GM12878 (cell line): ENCODE data around the gene OGFRL1. TPM values are rescaled to one million over a fixed set of nuclear protein-coding genes. Genes with fewer than 3 reads are reported as not detected.

ENCODE experiments used
- ATAC-seq: fragments of 200-7000 bp; cut with Tn5 transposase; 3 replicates; pipeline ENCODE4 v1.9.1; 2020; ENCODE audit warnings: mild to moderate bottlenecking, moderate library complexity
- BruUV-seq: library from RNA; stranded (reverse); fragments of 400-500 nt; replicated peaks from 2 replicates; lab custom pipeline; 2021; lab: Mats Ljungman, UMichigan
- CTCF ChIA-PET: fragments of 300-600 bp; sonication (Branson Sonifier 250); formaldehyde crosslinking; extraction: SDS; loops from one replicate; lab custom pipeline; 2021; ENCODE audit warnings: inconsistent platforms; lab: Yijun Ruan, JAX
- POLR2A ChIA-PET: fragments of 350-600 bp; formaldehyde crosslinking; extraction: SDS; loops from one replicate; lab custom pipeline; 2021; ENCODE audit warnings: inconsistent platforms; lab: Charles Lee
- RAD21 ChIA-PET: fragments of 300-600 bp; sonication (Branson Sonifier 250); formaldehyde crosslinking; loops from one replicate; lab custom pipeline; 2023; ENCODE audit warnings: antibody characterized with exemption; ENCODE audit not compliant: unreplicated experiment; lab: Charles Lee
- SMC1A ChIA-PET: fragments of 300-600 bp; sonication (Branson Sonifier 250); formaldehyde crosslinking; loops from one replicate; lab custom pipeline; 2023; ENCODE audit not compliant: unreplicated experiment, uncharacterized antibody; lab: Charles Lee
- DNase-seq: peaks from one replicate; pipeline ENCODE4 v3.0.0-alpha.2; 2011; ENCODE audit warnings: low read depth, low spot score
- FAIRE-seq: peaks from 3 replicates; lab custom pipeline; 2011; peaks lifted over from hg19 to GRCh38; lab: Jason Lieb, UNC
- H2AFZ ChIP-seq: 2 replicates; pipeline ENCODE4 v1.6.0; 2011; ENCODE audit warnings: low read depth, low read length, control low read depth; ENCODE audit not compliant: control insufficient read depth
- H3K27ac ChIP-seq: 2 replicates; pipeline ENCODE4 v1.5.1; 2011; ENCODE audit warnings: control low read depth; ENCODE audit not compliant: control insufficient read depth, insufficient read depth
- H3K27me3 ChIP-seq, 2 experiments: replicated peaks in 1 of 2; 2 replicates each; pipeline versions ENCODE4 v1.6.0 to v1.6.1; 2011; ENCODE audit warnings: low read length in 1 of 2; ENCODE audit not compliant: control insufficient read depth in 2 of 2, insufficient read depth in 2 of 2
- H3K36me3 ChIP-seq, 2 experiments: 2 replicates each; pipeline ENCODE4 v1.5.1; 2011; ENCODE audit warnings: low read length in 1 of 2; ENCODE audit not compliant: control insufficient read depth in 2 of 2, insufficient read depth in 2 of 2
- H3K4me1 ChIP-seq: 2 replicates; pipeline ENCODE4 v1.6.1; 2011; ENCODE audit warnings: mild to moderate bottlenecking, low read length, moderate library complexity, mixed read lengths; ENCODE audit not compliant: control insufficient read depth, insufficient read depth
- H3K4me2 ChIP-seq: 2 replicates; pipeline ENCODE4 v1.6.0; 2011; ENCODE audit warnings: control low read depth; ENCODE audit not compliant: control insufficient read depth, insufficient read depth
- H3K4me3 ChIP-seq: fragments of 200-600 bp; sonication (generic); 2 replicates; pipeline ENCODE4 v1.5.1; 2016
- H3K79me2 ChIP-seq: 2 replicates; pipeline ENCODE4 v1.6.0; 2011; ENCODE audit warnings: low read length; ENCODE audit not compliant: control insufficient read depth, insufficient read depth
- H3K9ac ChIP-seq: 2 replicates; pipeline ENCODE4 v1.8.0; 2011; ENCODE audit warnings: low read length, control low read depth, mixed read lengths; ENCODE audit not compliant: control insufficient read depth, insufficient read depth
- H3K9me3 ChIP-seq: replicated peaks from 3 replicates; pipeline ENCODE4 v1.5.1; 2011; ENCODE audit warnings: mild to moderate bottlenecking, low read length; ENCODE audit not compliant: control insufficient read depth, insufficient read depth
- H4K20me1 ChIP-seq: 2 replicates; pipeline ENCODE4 v1.6.0; 2011; ENCODE audit not compliant: control insufficient read depth, insufficient read depth
- CBX5 ChIP-seq: sonication (generic); IDR thresholded peaks from 2 replicates; pipeline ENCODE4 v1.6.1; 2016; ENCODE audit warnings: low read depth, moderate library complexity, mild to moderate bottlenecking, inconsistent platforms
- E2F8 ChIP-seq: fragments of 450-650 bp; IDR thresholded peaks from 2 replicates; pipeline ENCODE4 v1.6.1; 2018; ENCODE audit warnings: mild to moderate bottlenecking, low read depth, moderate library complexity; ENCODE audit not compliant: partially characterized antibody
- LARP7 ChIP-seq: fragments of 450-650 bp; IDR thresholded peaks from 2 replicates; pipeline ENCODE4 v1.6.1; 2017; ENCODE audit warnings: mild to moderate bottlenecking
- NFIC ChIP-seq: IDR thresholded peaks from 2 replicates; pipeline ENCODE4 v1.6.1; 2012; ENCODE audit warnings: low read depth, mild to moderate bottlenecking, inconsistent platforms, low read length, moderate library complexity
- PAX5 ChIP-seq: IDR thresholded peaks from 2 replicates; pipeline ENCODE4 v1.6.1; 2011; ENCODE audit warnings: low read depth, low read length, borderline replicate concordance
- POU2F2 ChIP-seq: IDR thresholded peaks from 3 replicates; pipeline ENCODE4 v1.6.1; 2011; ENCODE audit warnings: low read depth, mild to moderate bottlenecking, low read length, borderline replicate concordance
- WGBS: methylation state at CpG from one replicate; pipeline ENCODE4 v1.1.6; 2016; ENCODE audit warnings: low lambda C conversion rate; ENCODE audit not compliant: insufficient replicate concordance, insufficient coverage; ENCODE audit errors: missing lambda C conversion rate; 5-methylcytosine and 5-hydroxymethylcytosine counted together
- in situ Hi-C: fragments of 300-500 bp; cut with MboI; formaldehyde crosslinking; loops from 9 replicates; pipeline ENCODE4 v1.14.3; 2018; ENCODE audit warnings: mixed read lengths
- intact Hi-C: fragments of 100-400 bp; cut with micrococcal nuclease; formaldehyde crosslinking; loops from one replicate; pipeline ENCODE4 v1.14.2; 2022; ENCODE audit not compliant: unreplicated experiment
- polyA plus RNA-seq, 11 experiments: library from polyadenylated mRNA; depleted of rRNA in 4 of 11; unstranded in 6 of 11; stranded (reverse) in 5 of 11; fragments of >200 nt; fragmentation: Nextera tagmentation in 4 of 11; fragmentation: Illumina TruSeq in 1 of 11; extraction: Ambion mirVana in 4 of 11; extraction: Trizol in 1 of 11; gene quantifications; 1 replicate in 1 of 11; 2 replicates in 10 of 11; pipeline versions ENCODE4 v1.2.1 to v1.2.3, GENCODE V29; 2011 to 2016; ENCODE audit warnings: inconsistent platforms in 2 of 11, missing spikeins in 2 of 11, low read depth in 1 of 11
- total RNA-seq, 4 experiments: library from RNA; depleted of rRNA in 3 of 4; stranded (reverse); fragments of >200 nt in 3 of 4; fragmentation: Illumina TruSeq in 1 of 4; extraction: Trizol in 1 of 4; gene quantifications; 2 replicates each; pipeline versions ENCODE4 v1.2.1 to v1.2.3, GENCODE V29; 2013 to 2021

OGFRL1 gene
- total and polyA plus RNA-seq, 10 of the 15 experiments (the other 5 are each of a cell fraction or from before 2014, with no cell fraction given), result 0.24 to 5.8 (median 2.3) TPM

GRCh38 chr6:71324194-71324785 is 35.7 kb downstream of the OGFRL1 start:
- no peaks in the 10 kb centered on the region for H3K4me1 ChIP-seq
- in situ Hi-C loops (no loop called here), intact Hi-C loops (no loop called here)
- H2AFZ ChIP-seq, result no peak overlapping the region
- H3K36me3 ChIP-seq, result no peaks in the 10 kb centered on the region
- no peaks in the 10 kb centered on the region for H3K9me3 ChIP-seq
- DNase-seq (no peak), ATAC-seq (no peak), FAIRE-seq (no peak)
- no peak overlapping the region for H3K9ac ChIP-seq
- no peaks in the 10 kb centered on the region for H3K27me3 ChIP-seq
- 25% methylated on average over 5 of the region's 5 CpGs for WGBS
- H3K27ac ChIP-seq, result no peak overlapping the region
- ChIA-PET SMC1A (interaction anchor here (0.7 kb wide), 1 partner anchor 78 kb away, joined by 3 read pairs; no protein-coding TSS in a partner anchor), CTCF (no interaction called here), POLR2A (no interaction called here), RAD21 (no interaction called here)
- no TSS peak for BruUV-seq
- H3K79me2 ChIP-seq, result no peaks in the 10 kb centered on the region
- H4K20me1 ChIP-seq, result no peaks in the 10 kb centered on the region
- H3K4me2 ChIP-seq, result no peak overlapping the region
- H3K4me3 ChIP-seq, result no peak overlapping the region
- TF ChIP-seq CBX5, result no peak
- TF ChIP-seq NFIC, result no peak
- no peak for TF ChIP-seq LARP7
- TF ChIP-seq PAX5, result no peak
- no peak for TF ChIP-seq POU2F2
- no peak for TF ChIP-seq E2F8
- TF ChIP-seq, all 136 proteins: peak for 0
